ENCODE measurements around the gene PGAP2. TPM values are rescaled to one million over a fixed set of nuclear protein-coding genes. Genes with fewer than 3 reads are reported as not detected.
A peak's percentile ranks its signal among the peaks of the same experiment; 100 is the strongest.

The PGAP2 gene
- total and polyA plus RNA-seq, 2 experiments from 2014 or later, result 39.3 to 43.2 TPM

DNA sequence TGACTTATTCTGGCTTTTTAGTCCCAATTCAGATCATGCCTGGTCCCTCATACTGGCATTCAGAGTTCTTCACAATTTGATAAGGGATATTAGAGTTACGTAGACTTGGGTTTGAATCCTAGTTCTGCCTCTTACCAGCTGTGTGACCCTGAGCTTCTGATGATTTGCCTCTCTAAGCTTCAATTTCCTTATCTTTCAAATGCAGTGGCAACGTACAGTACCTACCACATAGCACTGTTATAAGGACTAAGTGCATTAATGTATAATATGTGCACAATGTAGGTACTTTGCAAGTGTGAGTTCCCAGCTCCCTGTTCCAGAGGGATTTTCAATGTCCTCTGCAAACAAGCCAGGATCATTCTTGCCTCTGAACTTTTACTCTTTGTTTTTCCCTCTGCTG is 25.1 kb downstream of the PGAP2 start:
- DNase-seq (ENCODE audit: low spot score), result no peak
- Mint-ChIP-seq H3K36me3 (ENCODE audit: low read depth) (peaks cover 31% of the 10 kb centered on the region), H3K4me1 (peaks cover 34% of the 10 kb centered on the region), H3K27ac (no peak overlapping the region), H3K4me3 (no peak overlapping the region), H3K9me3 (no peaks in the 10 kb centered on the region), H3K27me3 (ENCODE audit: insufficient read depth, low read depth, poor library complexity) (peaks cover 8% of the 10 kb centered on the region)
- Histone ChIP-seq H3K9me2 (ENCODE audit: insufficient read depth) (no peaks in the 10 kb centered on the region), H3K27ac (ENCODE audit: low read depth) (no peak overlapping the region), H3K36me3 (ENCODE audit: insufficient read depth) (no peaks in the 10 kb centered on the region; the same call in 1 of the 2 replicates), H3K27me3 (ENCODE audit: insufficient read depth) (no peaks in the 10 kb centered on the region), H3K4me1 (ENCODE audit: insufficient read depth) (peaks cover 24% of the 10 kb centered on the region), H3K79me2 (replicated peaks; ENCODE audit: insufficient read depth) (peaks cover 63% of the 10 kb centered on the region), H3K4me2 (no peak overlapping the region), H4K20me1 (replicated peaks; ENCODE audit: insufficient read depth) (peaks cover 45% of the 10 kb centered on the region), H2AFZ (no peak overlapping the region), H3F3A (replicated peaks; ENCODE audit: low read depth) (0 out of 2 replicates have a peak, but pooled peaks cover 3% of the 10 kb centered on the region), H3K4me3 (no peak overlapping the region)
- TF ChIP-seq, protein P1, sequence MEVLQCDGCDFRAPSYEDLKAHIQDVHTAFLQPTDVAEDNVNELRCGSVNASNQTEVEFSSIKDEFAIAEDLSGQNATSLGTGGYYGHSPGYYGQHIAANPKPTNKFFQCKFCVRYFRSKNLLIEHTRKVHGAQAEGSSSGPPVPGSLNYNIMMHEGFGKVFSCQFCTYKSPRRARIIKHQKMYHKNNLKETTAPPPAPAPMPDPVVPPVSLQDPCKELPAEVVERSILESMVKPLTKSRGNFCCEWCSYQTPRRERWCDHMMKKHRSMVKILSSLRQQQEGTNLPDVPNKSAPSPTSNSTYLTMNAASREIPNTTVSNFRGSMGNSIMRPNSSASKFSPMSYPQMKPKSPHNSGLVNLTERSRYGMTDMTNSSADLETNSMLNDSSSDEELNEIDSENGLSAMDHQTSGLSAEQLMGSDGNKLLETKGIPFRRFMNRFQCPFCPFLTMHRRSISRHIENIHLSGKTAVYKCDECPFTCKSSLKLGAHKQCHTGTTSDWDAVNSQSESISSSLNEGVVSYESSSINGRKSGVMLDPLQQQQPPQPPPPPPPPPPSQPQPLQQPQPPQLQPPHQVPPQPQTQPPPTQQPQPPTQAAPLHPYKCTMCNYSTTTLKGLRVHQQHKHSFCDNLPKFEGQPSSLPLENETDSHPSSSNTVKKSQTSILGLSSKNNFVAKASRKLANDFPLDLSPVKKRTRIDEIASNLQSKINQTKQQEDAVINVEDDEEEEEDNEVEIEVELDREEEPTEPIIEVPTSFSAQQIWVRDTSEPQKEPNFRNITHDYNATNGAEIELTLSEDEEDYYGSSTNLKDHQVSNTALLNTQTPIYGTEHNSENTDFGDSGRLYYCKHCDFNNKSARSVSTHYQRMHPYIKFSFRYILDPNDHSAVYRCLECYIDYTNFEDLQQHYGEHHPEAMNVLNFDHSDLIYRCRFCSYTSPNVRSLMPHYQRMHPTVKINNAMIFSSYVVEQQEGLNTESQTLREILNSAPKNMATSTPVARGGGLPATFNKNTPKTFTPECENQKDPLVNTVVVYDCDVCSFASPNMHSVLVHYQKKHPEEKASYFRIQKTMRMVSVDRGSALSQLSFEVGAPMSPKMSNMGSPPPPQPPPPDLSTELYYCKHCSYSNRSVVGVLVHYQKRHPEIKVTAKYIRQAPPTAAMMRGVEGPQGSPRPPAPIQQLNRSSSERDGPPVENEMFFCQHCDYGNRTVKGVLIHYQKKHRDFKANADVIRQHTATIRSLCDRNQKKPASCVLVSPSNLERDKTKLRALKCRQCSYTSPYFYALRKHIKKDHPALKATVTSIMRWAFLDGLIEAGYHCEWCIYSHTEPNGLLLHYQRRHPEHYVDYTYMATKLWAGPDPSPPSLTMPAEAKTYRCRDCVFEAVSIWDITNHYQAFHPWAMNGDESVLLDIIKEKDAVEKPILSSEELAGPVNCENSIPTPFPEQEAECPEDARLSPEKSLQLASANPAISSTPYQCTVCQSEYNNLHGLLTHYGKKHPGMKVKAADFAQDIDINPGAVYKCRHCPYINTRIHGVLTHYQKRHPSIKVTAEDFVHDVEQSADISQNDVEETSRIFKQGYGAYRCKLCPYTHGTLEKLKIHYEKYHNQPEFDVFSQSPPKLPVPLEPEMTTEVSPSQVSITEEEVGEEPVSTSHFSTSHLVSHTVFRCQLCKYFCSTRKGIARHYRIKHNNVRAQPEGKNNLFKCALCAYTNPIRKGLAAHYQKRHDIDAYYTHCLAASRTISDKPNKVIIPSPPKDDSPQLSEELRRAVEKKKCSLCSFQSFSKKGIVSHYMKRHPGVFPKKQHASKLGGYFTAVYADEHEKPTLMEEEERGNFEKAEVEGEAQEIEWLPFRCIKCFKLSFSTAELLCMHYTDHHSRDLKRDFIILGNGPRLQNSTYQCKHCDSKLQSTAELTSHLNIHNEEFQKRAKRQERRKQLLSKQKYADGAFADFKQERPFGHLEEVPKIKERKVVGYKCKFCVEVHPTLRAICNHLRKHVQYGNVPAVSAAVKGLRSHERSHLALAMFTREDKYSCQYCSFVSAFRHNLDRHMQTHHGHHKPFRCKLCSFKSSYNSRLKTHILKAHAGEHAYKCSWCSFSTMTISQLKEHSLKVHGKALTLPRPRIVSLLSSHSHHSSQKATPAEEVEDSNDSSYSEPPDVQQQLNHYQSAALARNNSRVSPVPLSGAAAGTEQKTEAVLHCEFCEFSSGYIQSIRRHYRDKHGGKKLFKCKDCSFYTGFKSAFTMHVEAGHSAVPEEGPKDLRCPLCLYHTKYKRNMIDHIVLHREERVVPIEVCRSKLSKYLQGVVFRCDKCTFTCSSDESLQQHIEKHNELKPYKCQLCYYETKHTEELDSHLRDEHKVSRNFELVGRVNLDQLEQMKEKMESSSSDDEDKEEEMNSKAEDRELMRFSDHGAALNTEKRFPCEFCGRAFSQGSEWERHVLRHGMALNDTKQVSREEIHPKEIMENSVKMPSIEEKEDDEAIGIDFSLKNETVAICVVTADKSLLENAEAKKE (CRISPR knock-in tag; IDR thresholded peaks at IDR 0.05), result no peak
- no peak for ATAC-seq

DNA sequence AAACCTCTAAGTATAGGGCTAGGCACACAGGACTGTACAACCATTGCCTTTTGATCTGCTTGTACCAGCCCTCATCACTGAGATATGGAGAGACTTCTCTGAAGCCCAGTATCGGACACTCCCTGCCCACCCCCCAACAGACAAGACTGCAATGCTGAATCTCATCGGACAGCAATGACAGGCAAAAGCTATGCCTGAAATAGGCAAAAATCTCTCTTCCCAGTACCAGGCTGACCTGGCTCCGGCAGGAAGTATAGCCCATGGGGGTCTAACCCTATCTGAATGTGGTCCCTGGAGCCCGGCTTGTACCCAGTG is 25.9 kb downstream of the PGAP2 start:
- H3K36me3 ChIP-seq (ENCODE audit: insufficient read depth), result no peaks in the 10 kb centered on the region; the same call in 1 of the 2 replicates
- ATAC-seq, result no peak
- no peak for TF ChIP-seq POLR2AphosphoS5 (IDR thresholded peaks at IDR 0.05; ENCODE audit: low read depth)
- TF ChIP-seq CREB1 (CRISPR knock-in tag; IDR thresholded peaks at IDR 0.05; ENCODE audit: low read depth), result no peak
- no peak for TF ChIP-seq EZH2 (IDR thresholded peaks at IDR 0.05; ENCODE audit: low read depth, unreplicated experiment)
- TF ChIP-seq, protein P2, sequence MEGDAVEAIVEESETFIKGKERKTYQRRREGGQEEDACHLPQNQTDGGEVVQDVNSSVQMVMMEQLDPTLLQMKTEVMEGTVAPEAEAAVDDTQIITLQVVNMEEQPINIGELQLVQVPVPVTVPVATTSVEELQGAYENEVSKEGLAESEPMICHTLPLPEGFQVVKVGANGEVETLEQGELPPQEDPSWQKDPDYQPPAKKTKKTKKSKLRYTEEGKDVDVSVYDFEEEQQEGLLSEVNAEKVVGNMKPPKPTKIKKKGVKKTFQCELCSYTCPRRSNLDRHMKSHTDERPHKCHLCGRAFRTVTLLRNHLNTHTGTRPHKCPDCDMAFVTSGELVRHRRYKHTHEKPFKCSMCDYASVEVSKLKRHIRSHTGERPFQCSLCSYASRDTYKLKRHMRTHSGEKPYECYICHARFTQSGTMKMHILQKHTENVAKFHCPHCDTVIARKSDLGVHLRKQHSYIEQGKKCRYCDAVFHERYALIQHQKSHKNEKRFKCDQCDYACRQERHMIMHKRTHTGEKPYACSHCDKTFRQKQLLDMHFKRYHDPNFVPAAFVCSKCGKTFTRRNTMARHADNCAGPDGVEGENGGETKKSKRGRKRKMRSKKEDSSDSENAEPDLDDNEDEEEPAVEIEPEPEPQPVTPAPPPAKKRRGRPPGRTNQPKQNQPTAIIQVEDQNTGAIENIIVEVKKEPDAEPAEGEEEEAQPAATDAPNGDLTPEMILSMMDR (conservative IDR thresholded peaks at IDR 0.05; ENCODE audit: low read depth in 2 of 2), result no peak
- TF ChIP-seq ZNF114 (CRISPR knock-in tag; IDR thresholded peaks at IDR 0.05), result no peak
- H3K4me3 Mint-ChIP-seq, result no peak overlapping the region
- peaks cover 24% of the 10 kb centered on the region for H3K4me1 ChIP-seq (ENCODE audit: insufficient read depth)
- H3K36me3 Mint-ChIP-seq (ENCODE audit: low read depth), result peaks cover 31% of the 10 kb centered on the region
- no peaks in the 10 kb centered on the region for H3K9me2 ChIP-seq (ENCODE audit: insufficient read depth)
- H4K20me1 ChIP-seq (replicated peaks; ENCODE audit: insufficient read depth), result peaks cover 53% of the 10 kb centered on the region
- peak overlapping the region; percentile 24 for H3K4me2 ChIP-seq
- H3K27me3 ChIP-seq (ENCODE audit: insufficient read depth), result no peaks in the 10 kb centered on the region
- H3K9me3 Mint-ChIP-seq, result no peaks in the 10 kb centered on the region
- no peak for DNase-seq (ENCODE audit: low spot score)
- peak overlapping the region; percentile 7; the same call in 1 of the 2 replicates for H3K27ac Mint-ChIP-seq
- H3K4me1 Mint-ChIP-seq, result peaks cover 40% of the 10 kb centered on the region
- H3F3A ChIP-seq (replicated peaks; ENCODE audit: low read depth), result no peaks in the 10 kb centered on the region
- H2AFZ ChIP-seq, result no peak overlapping the region
- peaks cover 8% of the 10 kb centered on the region for H3K27me3 Mint-ChIP-seq (ENCODE audit: insufficient read depth, low read depth, poor library complexity)
- H3K79me2 ChIP-seq (replicated peaks; ENCODE audit: insufficient read depth), result peaks cover 67% of the 10 kb centered on the region
- 0 out of 2 replicates have a peak overlapping the region, but pooled peaks have one; percentile 50 for H3K27ac ChIP-seq (ENCODE audit: low read depth)
- 0 out of 2 replicates have a peak overlapping the region, but pooled peaks have one; percentile 10 for H3K4me3 ChIP-seq
